ENCODE results near the gene MYO9B.

- TF ChIP-seq BHLHE40 (IDR thresholded peaks at IDR 0.05; ENCODE audit: borderline replicate concordance) (no peak), HDGF (IDR thresholded peaks at IDR 0.05; ENCODE audit: borderline replicate concordance) (no peak), SP1 (IDR thresholded peaks at IDR 0.05) (no peak), TARDBP (IDR thresholded peaks at IDR 0.05) (no peak), FOXA1 (IDR thresholded peaks at IDR 0.05) (no peak), FOXM1 (IDR thresholded peaks at IDR 0.05; ENCODE audit: borderline replicate concordance) (no peak), SUZ12 (IDR thresholded peaks at IDR 0.05) (no peak), ARNT (IDR thresholded peaks at IDR 0.05) (no peak), FOXK2 (IDR thresholded peaks at IDR 0.05) (no peak), ELF4 (IDR thresholded peaks at IDR 0.05) (no peak), NFRKB (IDR thresholded peaks at IDR 0.05) (no peak)
Measured at GRCh38 chr19:17113127-17113785, 37.7 kb downstream of the MYO9B start.
